GM19467 (cell line): ENCODE data around the gene PSMB7.

Experiments used
- ATAC-seq: cut with Tn5 transposase; IDR thresholded peaks from one replicate; pipeline ENCODE4 v1.9.1; 2021; ENCODE audit warnings: mild to moderate bottlenecking, moderate library complexity; ENCODE audit not compliant: unreplicated experiment

Gene PSMB7

DNA sequence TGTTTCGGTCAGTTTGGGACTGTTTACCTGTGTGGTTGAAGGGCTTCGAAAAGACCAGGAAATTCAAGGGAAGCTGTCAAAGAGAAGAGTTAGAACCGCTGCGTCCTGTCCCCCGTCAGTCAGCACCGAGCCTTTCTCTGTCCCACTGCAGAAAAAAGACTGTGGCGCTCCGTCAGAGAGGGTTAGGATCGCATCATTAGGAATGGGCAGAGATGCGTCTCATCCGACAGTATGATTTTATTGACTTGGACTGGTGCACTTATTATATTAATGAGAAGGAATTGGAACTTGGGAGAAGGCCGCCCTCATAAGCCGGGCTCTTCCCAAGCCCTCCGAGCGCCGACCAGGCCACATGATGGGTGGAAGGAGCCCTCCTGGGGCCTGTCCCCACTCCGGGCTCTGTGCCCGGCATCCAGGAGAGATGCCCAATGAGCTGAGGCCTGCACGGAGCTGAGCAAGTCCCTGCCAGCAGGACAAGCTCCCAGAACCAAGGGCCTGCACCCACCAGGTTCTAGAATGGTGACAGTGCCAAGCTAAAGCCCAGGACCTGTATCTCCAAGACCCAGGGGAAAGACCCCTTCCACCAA, 85.9 kb downstream of the PSMB7 start:
- ATAC-seq = no peak

DNA sequence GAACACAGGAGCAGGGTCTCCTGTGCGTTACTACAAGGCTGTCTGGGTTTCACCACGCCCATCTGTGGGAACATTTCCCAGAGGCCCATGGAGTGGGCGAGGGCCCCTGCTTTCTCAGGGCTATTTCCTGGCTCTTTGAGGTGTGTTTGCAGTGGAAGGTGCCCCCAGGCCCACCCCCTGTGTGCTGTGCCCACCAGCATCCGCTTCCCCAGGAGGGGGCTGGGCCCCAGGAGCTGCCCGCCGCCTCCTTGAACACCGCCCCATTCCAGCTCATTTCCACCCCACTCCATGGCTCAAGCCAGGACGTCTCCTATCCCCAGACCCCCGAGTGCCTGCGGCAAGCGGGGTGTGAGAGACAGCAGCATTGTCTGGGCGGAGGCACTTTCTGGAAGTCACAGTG, 87.0 kb downstream of the PSMB7 start:
- no peak for ATAC-seq

DNA sequence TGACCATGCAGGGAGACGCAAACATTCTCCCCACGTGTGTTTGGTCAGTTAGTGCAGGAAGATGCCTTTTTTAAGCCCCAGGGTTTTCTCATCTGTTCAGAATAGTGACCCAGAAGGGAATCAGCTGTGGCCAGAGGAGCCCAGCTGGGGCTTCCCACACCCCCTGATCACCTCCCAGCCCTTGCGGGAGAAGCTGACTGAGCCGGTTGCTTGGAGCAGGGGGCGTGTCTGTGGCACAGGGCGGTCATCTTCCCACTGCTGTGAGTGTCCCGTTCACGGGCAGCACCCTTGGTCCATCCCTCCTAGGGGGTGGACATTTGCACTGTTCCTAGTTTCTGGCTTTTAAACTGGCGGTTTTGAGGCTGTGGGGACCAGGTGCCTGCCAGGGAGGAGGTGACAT, 87.8 kb downstream of the PSMB7 start:
- ATAC-seq = no peak

DNA sequence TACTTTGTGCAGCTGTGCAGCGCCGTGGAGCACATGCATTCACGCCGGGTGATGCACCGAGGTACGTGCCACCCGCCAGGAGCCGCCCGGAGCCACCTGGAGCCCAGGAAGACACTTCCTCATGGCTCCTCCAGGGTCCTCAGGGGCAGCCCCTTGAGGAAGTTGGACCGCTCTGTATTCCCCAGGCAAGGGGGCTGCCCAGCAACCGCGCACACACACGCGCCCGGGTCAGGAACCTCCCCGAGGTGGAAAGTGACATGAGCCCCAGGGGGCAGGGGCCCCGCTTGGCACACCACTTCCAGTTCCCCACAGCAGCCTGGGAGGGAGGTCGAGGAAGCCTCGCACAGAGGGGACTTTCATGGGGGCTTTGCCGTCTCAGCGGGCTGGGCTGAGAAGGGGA, 88.9 kb downstream of the PSMB7 start:
- no peak for ATAC-seq

DNA sequence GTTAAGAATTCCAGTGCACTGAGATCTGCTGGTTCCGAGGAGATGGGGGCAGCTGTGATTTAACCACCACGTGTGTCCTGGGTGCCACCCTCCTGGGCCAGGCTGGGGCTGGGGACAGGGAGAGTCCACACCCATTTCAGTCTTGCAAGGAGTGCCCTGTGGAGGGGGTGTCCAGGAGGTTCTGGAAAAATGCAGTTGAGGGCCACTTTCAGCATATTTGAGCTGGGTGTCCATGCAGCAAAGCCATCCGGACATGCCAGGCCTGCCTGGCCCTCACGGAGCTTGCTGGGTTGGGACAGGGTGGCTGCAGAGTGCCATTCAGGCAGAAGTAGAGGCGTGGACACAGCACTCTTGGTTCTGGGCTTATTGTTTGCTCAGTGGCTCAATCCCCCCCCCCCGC, 89.4 kb downstream of the PSMB7 start:
- no peak for ATAC-seq

DNA sequence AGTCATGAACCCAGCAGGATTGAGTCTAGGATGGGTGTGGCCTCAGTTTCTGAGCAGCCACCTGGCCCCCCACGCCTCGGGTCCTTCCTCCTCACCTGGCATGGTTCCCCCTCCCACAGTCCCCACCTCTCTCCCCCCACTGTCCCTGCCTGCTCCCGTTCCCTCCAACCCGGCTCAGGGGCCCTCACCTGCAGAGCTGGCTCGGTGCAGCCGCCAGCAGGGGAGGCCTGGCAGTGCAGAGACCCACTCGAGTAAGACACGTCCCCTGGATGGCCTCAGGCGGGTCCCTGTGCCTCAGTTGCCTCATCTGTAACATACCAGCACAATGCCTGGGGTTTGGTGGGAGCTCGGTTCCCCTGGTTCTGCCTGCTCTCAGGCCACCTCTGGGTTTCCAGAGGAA, 91.3 kb downstream of the PSMB7 start:
- ATAC-seq = no peak

DNA sequence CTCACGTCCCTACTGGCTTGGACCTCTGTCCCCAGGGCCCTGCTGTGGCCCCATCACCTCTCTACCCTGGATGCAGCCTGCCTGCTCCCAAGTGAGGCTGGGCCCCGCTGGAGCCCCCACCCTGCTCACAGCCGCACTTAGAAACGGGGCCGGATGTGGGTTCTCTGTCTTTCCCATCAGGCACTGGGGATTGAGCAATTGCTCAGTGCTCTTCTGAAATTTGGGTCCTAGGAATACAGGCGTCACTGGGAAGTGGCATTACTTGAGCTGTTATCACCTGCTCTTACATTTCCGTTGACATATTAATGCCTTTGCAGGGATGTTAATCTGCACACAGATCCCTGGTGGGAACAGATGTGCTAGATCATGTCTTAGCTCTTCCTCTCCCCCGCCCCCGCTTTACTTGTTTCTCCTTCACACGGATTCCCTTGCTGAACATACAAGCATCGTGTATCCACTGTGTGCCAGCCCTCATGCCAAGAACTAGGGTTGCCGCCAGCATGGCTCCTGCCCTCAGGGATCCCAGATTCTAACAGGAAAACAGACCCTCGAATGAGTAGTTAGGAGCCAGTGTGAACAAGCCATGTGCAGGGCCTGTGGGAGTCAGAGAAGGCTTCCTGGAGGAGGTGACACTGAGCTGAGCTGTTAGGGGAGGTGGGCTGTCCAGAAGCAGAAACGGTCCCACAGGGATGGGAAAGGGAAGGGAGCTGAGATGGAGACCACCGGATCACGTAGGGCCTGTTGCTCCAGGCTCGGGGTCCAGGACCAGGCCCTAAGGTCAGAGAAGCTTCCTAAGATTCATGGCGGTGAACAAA, 92.4 kb downstream of the PSMB7 start:
- no peak for ATAC-seq

DNA sequence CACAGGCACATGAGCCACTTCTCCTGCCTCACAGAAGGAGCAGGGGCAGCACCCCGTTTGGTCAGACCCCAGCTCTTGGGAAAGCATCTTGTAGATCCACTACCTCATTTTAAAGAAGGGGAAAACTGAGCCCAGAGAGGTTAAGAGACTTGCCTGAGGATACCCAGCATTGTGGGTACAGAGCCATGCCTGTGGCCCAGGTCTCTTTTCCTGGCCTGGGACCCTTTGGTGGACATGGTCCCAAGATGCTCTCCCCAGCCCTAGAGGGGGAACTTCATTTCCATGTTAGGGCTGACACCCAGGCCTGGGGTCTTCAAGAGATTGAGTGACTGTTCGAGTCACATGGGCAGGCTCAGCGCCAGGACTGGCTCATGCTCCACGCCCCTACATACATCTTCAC, 93.3 kb downstream of the PSMB7 start:
- ATAC-seq = no peak

DNA sequence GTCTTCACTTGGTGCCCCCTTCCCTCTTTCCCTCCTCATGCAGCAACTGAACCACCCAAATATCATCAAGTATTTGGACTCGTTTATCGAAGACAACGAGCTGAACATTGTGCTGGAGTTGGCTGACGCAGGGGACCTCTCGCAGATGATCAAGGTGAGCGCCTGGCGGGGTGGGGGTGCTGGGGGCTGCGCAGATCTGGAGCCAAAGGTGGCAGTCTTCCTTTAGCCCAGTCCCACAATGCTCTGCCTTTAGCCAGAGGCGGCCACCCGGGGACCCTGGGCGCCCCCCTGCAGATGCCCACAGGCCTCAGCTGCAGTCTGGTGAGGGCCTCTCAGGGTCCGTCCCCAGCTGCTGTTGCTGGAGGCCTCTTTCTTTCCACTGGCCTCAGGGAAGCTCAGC, 93.8 kb downstream of the PSMB7 start:
- no peak for ATAC-seq

DNA sequence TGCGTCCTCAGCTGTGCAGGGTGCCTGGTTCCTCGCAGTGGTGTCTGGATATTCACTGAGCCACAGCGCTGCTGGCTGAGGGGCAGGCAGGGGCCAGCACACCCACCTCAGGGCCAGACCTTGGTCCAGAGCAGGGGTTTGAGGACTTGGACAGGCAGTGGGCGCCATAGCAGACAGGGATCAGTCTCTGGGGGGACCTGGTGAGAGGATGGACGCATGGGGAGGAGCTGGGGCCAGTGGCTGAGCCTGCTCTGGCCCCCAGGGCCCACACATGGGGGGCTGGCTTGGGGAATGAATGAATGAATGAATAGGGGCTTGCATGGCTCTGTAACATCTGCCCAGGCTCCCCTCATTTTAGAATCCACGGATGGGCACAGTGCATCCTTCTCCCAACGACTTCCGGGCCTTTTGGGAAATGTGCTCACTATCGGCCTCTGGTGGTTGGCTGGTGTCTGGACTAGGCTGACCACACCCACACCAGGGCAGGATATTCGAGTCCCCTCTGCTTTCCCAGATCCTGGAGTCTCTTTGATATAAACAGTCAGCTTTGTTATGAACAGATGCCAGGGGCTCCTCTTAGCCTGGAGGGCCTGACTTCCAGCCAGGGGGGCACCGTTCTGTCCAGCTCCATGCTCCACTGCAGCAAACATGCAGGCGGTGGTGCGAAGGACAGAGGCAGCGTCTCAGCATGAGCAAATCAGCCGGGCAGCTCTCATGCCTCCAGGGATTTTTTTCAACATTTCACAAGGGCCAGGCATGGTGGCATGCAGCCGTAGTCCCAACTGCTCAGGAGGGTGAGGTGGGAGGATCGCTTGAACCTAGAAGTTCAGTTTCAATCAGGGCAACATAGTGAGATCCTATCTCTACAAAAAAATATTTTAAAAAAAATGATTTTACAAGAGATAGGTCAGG, 94.9 kb downstream of the PSMB7 start:
- ATAC-seq = no peak

DNA sequence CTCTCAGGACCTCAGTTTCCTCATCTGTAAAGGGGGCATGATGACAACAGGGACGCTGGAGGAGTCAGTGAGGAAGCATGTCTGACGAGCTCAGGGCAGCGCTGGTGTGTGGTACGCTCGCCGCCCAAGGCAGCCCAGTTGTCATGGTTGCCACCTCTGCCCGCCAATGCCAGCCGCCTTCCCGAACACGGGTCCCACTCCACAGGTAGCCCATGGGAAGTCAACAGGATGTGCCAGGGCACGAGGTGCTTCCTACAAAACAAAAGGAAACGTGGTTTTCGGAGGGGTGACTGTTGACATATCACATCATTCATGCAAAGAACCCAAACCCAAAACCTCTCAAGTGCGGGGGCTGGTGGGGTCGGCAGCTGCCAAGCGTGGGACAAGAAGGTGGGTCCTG, 99.4 kb downstream of the PSMB7 start:
- ATAC-seq = no peak

DNA sequence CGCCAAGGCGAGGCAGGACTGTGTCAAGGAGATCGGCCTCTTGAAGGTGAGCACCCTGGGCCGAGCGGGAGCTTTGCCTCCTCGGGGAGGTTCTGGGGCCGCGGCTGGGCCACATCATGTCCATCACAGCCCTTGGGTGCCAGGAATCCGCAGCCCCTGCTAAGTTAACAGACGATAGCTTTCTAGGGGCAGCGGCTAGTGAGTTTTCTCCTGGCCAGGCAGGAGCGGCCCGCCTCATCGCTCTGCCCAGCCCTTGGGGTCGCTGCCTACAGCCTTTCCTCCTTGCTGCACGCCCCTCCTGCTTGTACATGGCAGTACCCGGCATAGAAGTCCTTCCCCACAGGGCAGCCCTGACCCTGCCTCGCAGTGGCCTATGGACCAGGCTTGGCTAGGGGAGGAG, 101.3 kb downstream of the PSMB7 start:
- ATAC-seq = no peak

DNA sequence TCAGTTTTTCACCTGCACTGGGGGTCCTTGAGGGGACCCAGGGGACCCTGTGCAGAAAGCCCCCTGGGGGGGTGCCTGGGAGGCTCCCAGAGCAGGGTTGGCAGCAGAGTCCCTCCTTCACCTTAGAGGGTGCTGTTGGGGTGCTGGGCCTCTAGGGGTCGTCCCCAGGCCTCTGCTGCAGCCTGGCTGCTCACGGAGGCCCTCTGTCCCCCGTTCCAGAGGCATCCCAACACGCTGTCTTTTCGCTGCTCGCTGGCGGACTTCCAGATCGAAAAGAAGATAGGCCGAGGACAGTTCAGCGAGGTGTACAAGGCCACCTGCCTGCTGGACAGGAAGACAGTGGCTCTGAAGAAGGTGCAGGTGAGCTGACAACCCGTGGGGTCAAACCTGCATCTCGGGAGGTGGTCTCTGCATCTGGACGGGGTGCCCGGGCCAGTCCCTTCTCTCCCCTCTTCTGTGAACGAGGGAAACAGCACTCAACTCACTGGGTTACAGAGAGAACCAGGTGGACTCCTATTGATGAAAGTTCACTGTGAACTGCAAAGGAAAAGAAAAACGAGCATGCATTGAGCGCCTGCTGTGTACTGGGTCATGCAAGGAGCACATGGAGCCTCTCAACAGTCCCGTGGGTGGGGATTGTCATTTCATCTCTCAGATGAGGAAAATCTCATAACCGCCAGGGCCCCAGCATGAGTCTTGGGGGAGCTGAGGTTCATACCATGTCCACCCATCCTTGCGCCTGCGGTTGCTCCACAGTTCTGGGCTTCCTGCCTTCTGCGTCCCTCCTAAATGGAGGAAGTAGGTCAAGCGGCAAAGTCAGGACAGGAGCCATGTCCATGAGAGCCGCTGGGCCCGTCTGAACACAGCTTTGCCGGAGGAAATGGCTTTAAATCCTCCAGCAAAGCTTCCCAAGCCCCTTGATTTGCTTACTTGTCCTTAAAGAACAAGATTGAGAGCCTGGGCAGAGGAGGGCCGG, 102.7 kb downstream of the PSMB7 start:
- no peak for ATAC-seq

DNA sequence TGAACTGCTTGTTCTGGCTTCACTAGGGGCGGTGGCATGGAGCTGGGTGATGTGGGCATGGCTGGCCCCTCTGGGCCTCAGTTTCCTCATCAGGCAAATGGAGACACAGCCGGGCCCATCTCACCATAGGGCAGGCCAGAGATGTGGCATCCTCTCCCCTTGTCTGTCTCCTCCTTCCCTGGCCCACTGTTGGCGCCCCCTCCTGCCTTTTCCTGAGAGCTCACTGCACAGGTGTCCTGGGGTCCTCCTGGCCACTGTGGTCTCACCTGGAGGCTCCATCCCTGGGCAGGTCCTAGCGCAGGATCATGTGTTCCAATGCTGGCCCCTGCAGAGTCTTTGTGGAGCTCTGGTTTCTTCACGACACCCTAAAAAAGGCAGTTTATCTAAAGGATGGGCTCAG, 104.0 kb downstream of the PSMB7 start:
- no peak for ATAC-seq

DNA sequence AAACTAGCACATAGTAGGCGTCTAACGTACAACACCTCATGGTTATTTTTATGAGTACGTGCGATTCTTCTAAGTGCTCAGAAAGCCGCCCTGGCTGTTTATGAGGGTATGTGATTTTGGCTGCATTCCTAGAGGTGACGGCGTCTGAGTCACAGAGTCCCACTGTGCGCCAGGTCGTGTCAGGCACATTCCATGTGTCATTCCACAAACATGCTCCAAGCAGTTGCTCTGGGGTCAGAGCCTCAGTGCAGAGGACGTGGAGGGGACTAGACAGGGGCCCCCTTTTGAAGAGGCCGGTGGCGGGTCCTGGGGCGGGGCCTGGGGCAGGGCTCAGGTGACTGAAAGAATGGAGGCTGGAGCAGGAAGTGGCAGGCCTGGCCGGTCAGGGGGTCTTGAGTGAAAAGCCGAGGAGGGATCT, 105.6 kb downstream of the PSMB7 start:
- ATAC-seq = no peak

DNA sequence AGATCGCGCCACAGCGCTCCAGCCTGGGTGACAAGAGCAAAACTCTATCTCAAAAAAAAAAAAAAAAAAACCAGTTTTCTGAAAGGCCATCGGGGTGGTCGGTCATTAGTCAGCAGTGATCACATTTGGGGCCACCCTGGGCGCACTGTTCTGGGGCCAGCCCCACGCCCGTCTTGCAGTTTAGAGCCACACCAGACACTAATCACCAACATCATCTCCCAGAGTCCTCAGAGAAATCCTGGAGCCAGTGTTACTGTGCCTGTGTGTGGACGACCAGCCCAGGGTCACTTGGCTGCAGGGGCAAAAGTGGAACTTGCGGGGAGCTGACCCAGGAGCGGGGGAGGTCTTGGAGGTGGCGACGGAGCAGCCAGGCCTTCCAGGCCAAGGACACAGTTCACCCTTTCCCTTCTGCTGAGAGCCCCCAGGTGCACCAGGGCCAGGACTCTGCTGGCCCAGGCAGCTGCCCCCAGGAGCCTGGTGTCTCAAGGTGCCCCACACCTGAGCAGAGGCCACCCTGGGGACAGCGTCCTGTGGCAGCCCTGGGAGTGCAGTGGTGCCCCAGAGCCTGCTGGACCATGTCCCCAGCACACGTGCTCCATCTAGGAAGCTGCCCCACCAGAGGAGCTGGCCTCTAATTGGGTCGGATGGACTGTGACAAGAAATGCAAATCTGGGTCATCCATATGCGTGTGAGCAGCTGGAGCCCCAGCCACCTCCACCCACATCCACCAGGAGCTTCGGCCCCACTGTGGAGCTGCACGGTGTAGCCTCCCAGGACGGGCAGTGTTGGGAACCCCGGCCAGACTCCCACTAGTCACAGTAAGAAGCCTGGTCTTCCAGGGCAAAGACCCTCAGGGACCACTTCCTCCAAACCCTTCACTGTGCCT, 106.4 kb downstream of the PSMB7 start:
- no peak for ATAC-seq

DNA sequence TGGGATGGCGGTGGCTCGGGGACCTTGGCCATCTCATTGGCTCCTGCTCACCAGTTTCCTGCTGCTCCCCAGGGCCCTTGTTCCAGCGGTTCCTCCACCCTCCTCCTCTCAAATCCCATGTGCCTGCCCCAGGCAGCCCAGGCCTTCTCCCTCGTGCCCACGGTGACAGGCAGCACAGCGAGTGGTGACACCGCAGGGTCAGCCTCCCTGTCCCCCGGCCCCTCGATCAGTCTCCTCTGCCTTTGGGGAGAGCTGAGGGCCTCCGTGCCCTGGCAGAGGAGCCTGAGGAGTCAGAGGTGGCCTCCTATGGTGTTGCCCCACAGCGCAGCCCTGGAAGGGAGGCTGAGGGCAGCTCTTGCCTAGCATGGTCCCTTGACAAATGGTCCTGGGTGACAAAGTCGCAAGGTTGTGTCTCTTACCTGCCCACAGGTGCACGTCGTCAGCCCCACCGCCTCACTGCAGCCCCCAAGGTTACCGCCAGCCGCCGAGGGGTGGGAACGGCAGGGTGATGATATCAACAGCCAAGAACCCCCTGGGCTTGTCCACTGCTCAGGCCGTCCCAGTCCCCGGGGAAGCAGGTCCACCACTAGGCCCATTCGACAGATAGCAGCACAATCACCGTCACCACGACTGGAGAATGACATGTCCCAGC, 107.7 kb downstream of the PSMB7 start:
- ATAC-seq = no peak

DNA sequence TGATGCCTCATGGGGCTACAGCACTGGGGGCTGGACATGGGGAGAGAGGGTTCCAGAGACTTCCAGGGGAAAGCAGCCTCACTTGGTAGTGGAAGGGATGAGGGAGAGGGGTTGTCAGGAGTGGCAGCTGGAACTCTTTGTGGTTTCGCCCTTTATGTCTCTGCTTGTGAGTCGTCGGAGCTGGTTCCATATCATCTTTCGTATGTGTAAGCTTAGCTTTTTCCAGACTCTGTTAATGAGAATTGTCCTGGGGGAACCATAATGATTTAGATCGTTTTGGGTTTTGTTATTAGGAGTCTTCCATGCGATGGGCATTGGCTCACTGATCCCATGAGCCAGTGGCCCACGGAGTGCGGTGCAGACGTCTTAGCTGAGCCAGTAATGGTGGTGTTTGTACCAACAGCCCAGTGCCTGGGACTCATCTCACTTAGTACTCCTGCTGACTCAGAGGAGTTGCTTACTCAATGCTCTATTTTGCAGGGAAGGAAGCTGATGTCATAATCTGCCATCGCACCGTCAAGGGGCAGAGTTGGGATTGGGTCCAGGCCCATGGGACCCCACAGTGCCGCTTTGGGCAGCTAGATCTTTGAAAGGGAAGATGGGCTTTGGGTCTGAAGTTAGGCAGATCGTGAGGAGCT, 109.0 kb downstream of the PSMB7 start:
- no peak for ATAC-seq

DNA sequence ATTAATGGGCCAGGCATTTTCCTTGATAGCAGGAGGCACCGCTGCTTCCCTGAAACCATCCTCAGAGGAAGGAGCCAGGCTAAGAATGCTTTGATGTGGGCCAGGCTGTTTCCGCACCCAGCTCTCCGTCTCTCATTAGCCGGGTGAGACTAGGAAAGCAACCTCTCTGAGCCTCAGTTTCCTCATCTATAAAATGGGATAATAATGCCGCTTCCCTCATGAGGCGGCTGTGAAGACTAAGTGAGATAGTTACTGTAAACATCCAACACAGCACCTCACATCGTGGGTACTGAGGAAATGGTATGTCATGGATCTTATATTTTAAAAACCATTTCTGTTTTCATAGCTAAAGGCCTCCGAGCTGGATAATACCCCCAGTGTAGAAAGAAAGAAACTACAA, 111.0 kb downstream of the PSMB7 start:
- no peak for ATAC-seq
